GOT3 (cell line): ENCODE data around the gene TLE1.

ENCODE experiments used
- DNase-seq: peaks from one replicate; lab custom pipeline; 2025; ENCODE audit warnings: mixed read lengths; lab: John Stamatoyannopoulos, UW

TLE1 gene

GRCh38 chr9:81549500-81550206 lies 139.7 kb downstream of the TLE1 start:
- DNase-seq = no peak

- no peak for DNase-seq
These were observed 140.4 kb downstream of the TLE1 start for GRCh38 chr9:81548911-81549310.

- no peak for DNase-seq
These were observed 142.9 kb downstream of the TLE1 start for GRCh38 chr9:81546489-81546888.

GRCh38 chr9:81543695-81544094 lies 145.7 kb downstream of the TLE1 start:
- DNase-seq = no peak

GRCh38 chr9:81542118-81542889 lies 147.0 kb downstream of the TLE1 start:
- no peak for DNase-seq

GRCh38 chr9:81540142-81540710 lies 149.1 kb downstream of the TLE1 start:
- DNase-seq = no peak

- no peak for DNase-seq
These were observed 150.0 kb downstream of the TLE1 start for GRCh38 chr9:81539317-81539716.

- DNase-seq = no peak
These were observed 150.5 kb downstream of the TLE1 start for GRCh38 chr9:81538890-81539289.

- no peak for DNase-seq
These were observed 151.4 kb downstream of the TLE1 start for GRCh38 chr9:81537964-81538363.

GRCh38 chr9:81536242-81537025 lies 152.9 kb downstream of the TLE1 start:
- DNase-seq = no peak

- no peak for DNase-seq
These were observed 153.7 kb downstream of the TLE1 start for GRCh38 chr9:81535542-81536241.

GRCh38 chr9:81534138-81534875 lies 155.0 kb downstream of the TLE1 start:
- no peak for DNase-seq
